LoVo (cell line): Measurements from ENCODE around the gene KSR1.
"Not testable (repeated sequence)": the region's sequence is repeated elsewhere in the genome, so short reads cannot be mapped to it uniquely, and the experiment has no call there.

ENCODE experiments used
- DNase-seq: peaks from one replicate; pipeline ENCODE4 v3.0.0-alpha.2; 2016; ENCODE audit warnings: low spot score

Gene KSR1

DNA sequence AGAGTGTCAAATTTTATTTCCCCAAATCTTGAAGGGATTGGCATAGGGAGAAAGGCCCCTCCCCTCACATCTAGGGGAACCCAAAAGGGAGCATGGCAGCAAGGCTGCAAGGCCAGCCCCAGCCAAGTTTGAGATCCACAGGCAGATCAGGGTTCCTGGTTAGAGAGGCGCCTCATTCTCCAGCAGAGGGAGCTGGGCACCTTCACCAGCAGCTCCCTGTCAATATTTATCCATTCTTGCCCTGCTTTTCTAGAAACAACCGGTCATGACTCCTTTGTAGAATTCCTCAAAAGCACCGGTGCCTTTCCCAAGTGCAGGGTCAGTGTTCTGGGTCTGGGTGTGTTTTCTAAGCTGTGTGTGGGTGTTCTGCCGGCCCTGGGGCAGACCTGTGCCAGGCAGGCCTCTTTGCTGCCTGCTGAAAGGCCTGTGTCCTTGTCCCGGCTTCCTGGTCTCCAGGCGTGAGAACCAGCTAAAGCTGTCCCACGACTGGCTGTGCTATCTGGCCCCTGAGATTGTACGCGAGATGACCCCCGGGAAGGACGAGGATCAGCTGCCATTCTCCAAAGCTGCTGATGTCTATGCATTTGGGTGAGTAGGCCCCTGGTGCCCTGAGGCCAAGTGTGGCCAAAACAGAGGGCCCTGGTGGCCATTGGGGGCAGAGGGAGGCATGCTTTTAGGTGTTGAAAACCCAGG, 153.5 kb downstream of the KSR1 start:
- DNase-seq, result no peak

DNA sequence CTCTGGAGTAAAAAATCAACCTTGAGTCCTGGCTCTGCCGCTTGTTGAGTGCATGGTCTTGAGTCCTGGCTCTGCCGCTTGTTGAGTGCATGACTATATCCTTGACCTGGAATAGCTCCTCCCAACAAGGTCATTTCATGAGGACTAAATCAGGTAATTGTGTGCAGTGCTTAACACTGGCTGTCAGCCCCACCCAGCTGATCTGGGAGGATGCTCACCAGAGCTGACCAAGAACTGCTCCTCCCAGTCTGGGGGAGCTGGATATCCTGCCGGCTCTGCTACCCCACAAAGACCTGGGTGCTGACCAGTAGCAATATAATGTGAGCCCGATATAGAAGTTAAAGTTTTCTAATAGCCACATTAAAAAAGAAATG, 154.0 kb downstream of the KSR1 start:
- DNase-seq, result no peak

DNA sequence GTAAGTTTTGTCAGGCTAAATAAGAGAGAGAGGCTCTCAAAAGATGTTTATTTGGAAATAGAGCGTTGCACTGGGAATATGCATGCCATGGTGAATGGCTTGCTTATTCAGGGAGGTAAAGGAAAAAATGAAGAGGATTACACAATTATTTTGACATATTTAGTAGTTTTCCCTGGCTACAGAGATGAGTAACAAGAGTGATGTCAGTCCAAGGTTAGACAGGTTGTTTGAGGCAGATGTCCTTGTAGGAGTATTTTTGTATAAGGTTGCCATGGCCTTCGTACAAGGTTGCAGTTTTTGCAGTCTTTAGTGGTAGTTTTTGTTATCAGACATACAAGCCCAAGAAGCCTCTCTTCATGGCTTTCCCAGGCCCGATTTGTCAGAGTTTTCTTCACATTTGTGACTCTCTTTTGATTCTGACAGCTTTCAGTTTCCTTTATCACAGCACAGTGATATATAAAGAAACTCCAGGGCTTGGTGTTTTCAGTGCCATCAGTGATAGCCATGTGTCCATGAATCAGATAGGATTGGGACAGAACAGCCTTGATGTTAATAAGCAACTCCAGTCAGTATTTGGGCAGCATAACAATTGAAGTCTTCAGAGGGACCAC, 156.0 kb downstream of the KSR1 start:
- DNase-seq, result no peak

DNA sequence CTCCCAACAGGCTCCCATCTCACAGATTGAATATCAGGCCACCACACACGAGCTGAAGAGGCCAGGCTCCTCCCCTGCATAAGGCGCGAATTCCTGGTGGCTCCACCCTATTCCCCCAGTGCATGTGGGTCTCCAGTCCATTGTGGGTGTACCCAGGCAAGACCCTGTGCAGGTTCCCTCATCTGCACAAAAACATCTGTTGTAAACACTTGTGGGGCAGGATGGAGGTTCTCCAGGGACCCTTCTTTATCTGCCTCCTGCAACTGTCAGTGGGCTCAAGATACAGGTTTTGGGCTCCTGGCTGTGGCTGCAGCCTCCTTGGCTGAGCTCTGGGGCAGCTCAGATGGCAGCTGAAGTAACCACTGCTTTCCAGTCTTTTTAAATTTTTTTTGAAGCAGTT, 157.2 kb downstream of the KSR1 start:
- DNase-seq, result no peak

DNA sequence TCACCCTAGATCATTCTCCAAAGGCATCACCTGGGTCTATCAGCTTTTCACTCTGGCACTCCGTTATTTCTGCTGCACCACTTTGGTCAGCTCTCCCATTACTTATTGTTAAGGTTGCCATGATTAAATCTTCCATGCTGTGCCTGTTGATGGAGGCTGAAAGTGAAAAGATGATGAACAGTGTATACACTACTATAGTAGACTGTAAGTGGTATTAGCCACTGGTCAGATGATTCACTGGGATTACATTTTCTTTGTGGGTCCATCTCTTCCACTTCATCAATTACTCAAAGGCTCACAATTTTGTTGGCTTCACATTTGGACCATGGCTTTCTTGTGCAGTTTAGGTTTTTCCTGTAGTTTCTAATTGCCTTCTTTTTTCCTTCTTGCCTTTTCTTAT, 158.9 kb downstream of the KSR1 start:
- no peak for DNase-seq

DNA sequence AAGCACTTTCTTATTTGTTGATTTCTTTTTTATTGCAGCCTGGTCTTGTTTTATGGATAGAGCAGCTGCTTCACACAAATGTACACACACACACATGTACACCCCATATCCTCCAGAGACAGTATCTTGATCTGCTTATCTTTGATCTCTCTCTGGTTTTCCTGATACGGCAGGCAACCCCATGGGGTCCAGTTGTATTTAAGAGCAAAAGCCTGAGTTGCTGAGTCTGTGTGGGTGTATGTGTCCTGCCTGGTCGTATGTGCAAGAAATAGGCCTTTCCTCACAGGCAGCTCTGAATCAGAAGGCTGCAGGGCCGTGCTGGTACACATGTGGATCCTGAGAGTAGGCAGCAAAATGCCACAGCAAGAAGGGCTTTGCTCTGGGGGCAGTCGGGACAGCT, 160.2 kb downstream of the KSR1 start:
- DNase-seq, result no peak

DNA sequence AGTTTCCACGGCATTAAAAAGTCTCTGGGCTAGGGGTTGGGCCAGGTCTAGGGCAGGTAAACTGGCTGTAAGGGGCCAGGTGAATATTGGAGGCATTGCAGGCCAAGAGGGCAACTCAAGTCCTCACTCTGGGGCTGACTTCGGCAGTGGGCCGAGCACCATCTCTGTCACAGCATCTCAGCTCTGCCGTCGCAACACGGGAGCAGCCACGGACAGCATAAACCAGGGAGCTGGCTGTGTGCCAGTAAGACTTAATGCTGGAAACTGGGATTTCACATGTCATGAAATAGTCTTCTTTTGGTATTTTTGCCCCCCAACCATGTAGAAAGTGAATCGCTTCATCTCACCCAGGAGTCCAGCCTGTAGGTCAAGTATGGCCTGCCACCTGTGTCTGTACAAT, 162.2 kb downstream of the KSR1 start:
- DNase-seq, result no peak

DNA sequence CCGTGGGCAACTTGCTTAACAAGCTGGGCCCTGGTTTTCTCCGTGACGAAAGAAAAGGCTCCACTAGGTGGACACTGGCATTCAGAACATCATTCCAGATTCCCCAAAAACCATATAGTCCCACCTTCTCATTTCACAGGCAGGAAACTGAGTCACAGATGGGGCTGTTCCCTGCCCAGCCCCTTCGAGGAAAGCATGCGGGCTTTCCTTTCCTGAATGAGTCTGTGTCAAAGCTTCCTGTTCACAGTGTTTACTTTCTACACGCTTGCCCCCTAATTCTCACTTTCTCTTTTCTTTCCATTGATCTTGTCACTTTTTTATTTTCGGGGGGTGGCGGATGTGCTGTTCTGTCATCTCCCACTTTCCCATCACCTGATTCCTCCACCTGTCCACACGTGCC, 164.5 kb downstream of the KSR1 start:
- DNase-seq, result no peak

DNA sequence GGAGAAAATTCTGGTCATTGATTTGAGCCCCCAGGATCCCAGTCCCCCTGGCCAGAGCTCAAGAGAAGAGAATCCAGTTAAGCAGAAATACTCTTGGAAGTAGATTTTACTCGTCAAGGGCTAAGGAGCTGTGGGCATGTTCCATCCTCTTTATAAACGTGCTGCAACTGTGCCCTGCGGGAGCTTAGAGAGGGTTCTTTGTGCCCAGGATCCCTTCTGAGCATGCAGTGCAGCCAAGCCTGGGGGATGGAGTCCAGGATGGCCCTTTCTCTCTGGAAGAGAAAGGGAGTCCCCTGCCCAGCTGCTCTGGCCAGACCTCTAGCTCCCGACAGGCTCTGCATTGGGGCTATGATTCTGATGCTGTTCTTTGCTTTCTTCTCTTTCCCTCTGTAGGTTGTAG, 165.3 kb downstream of the KSR1 start:
- DNase-seq, result no peak

DNA sequence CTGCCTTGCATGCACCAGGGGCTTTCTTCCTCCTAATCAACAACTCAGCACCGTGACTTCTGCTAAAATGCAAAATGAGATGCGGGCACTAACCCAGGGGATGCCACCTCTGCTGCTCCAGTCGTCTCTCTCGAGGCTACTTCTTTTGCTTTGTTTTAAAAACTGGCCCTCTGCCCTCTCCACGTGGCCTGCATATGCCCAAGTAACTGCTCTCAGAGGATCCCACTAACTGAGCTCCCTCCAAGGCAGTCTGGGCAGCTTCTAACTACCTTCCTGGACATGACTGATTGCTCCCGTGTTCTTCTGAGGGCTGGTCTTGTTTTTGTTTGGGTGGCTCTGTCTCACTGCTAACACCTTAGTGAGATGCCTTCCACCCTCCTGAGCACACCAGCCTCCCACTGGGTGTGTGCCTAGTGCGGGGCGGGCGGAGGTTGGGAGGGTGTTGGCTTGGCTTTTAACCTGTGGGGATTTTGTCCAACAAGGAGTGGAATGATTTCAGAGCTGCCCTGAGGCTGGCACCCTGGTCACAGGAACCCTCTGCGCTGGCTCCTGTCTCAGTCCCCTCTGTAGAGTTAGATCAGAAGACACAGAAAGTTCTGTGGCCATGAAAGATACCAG, 165.8 kb downstream of the KSR1 start:
- no peak for DNase-seq

DNA sequence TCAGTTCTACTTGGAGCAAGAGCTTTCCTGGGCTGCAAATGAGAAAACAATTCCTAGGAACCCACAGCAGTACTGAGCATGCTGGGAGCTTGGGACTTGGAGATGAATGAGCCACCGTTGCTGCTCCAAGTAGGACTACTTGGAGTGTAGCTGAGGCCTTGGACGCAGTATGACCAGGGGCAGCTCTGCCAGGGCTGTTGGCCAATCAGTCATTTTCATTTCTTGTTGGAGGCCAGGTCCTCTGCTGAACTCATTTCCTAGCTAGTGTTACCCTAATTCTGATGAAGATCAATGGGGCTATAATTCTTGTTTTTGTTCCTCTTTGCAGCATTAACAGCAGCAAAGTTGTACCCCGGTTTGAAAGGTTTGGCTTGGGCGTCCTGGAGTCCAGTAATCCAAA, 166.7 kb downstream of the KSR1 start:
- DNase-seq, result no peak

DNA sequence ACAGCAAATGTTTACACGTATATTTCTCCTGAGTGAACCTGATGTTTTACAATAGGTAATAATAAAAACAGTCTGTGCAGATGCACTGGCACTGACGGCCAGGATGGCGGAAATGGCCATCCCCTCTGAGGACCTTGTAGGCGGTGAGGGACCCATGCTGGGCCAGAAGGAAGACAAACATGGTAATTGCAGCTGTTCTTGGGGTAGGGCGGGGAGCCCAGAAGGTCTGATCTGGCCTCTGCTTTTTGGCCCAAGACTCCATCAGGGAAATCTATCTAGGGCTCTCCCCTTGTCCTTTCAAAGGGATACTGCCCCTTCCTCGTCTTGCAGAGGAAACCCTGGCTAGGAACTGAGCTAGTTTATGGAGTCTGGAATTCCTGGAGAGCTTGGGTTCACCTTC, 167.4 kb downstream of the KSR1 start:
- no peak for DNase-seq

DNA sequence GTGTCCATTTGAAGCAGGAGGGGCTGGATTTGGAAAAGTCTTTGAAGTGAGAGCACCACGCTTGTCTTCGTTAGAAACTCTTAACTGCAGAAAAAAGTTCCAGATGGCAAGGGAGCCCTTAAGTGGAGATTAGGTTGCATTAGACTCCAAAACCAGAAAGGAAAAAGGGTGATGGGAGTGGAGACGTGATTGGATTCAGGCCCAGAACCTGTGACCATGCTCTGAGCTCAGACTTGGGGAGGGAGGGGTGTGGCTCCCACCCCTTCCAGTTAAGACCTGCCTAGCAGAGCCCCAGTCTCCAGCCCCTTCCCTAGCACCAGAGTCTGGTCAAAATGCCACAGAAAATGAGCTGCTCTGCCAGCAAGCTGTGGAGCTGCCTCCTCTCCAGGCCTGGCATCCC, 168.3 kb downstream of the KSR1 start:
- DNase-seq, result no peak

DNA sequence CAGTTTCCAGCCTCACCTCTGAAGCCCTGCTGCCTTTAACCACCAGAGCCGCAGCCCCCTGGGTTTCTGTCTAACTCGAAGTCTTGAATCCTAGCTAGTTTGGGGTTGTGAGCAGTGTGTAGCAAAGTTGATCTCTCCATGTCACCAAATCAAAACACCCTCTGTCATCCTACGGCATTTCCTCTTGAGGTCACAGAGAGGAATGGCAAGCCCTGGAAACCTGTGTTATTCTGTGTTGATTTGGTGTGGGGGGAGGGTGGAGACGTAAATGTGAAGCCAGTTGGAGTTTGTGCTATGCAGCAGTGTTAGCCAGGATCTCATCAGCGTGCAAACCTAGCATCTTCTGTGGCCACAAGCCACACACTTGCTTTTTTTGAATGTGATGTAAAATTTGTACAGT, 169.6 kb downstream of the KSR1 start:
- DNase-seq, result no peak

DNA sequence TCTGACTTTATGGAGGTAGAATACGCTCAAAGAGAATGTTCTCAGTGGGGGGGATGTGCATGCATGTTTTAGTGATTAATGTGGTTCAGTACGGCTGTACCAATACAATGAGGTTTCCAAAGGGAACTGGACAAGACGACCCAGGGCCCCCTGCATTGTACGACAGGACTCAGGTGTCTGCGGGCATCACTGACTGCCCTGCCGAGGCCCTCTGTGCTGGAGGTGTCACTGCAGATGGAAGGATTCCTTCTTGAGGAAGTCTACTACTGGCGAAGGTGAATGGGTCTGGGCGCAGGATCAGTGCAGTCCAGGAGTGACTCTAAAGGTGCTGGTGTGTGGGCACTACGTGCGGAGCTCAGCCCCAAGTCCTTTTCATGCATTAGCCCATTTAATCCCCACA, 171.3 kb downstream of the KSR1 start:
- no peak for DNase-seq

DNA sequence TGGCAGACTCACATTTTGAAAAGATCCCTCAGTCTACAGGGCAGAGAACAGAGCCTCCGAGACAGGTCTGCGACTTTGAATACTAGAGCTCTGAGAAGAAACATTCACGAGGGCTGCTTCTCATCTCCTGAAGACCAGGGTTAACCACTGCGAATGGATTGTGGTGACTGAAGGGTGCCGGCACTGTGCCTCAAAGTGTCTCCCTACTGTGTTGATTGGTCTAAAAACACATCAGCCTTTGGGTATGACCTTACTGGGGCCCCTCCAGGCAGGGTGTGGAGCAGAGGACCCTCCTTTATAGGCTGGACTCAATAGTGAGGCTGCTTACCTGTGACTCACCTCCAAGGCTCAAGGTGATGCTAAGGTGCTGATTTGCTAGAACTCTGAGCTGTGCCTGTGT, 172.1 kb downstream of the KSR1 start:
- no peak for DNase-seq

DNA sequence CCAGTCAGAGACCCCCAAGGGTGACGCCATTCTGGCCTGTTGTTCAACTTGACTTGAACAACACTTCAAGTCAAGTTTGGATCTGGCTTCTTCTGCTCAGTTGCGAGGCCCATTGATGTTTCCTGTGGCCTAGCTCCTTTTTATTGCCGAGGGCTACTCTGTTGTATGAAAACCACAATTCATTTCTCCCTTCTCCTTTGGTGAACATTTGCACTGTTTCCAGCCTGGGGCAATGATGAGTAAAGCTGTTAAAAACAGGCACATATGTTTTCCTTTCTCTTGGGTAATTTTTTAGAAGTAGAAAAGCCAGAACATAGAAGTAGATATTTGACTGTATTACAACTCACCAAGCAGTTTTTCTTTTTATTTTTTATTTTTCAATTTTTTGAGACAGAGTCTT, 173.0 kb downstream of the KSR1 start:
- DNase-seq, result not testable (repeated sequence)

DNA sequence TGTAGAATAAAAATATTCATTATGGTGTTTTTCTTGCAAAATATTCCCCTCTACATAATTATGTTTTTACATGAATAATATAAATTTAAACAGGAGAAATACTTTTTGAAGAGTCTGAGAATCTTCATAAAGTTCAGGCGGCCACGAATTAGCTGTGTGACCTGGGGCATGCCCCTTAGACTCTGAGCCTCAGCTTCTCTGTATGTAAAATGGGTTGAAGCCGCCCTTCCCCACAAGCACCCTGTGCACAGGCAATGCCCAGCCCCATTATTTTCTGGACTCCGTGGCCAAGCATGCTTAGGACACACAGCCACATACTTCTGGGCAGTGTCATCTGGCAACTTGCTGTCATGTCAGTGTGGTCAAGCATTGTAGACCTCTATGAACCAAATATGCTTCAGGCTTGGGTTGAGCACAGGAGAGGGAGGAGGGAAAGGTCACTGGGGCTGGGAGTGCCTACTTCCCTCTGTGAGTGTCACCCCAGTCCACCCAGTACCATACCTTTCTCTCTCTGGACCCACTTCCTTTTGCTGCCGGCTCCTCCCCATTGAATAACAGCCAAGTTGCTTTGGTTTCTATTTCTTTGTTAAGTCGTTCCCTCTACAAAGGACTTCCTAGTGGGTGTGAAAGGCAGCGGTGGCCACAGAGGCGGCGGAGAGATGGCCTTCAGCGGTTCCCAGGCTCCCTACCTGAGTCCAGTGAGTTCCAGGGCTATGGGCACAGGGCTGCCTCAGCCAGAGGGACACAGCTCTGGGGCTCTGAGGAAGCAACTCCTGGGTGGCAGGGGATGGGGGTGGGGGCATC, 174.6 kb downstream of the KSR1 start, which contains the start of gene LGALS9:
LGALS9 (plus strand) TSS at position 582 of the 804 bp plus-strand sequence; CDS start at position 660, 78 bp downstream.
- peak; percentile 31 for DNase-seq

DNA sequence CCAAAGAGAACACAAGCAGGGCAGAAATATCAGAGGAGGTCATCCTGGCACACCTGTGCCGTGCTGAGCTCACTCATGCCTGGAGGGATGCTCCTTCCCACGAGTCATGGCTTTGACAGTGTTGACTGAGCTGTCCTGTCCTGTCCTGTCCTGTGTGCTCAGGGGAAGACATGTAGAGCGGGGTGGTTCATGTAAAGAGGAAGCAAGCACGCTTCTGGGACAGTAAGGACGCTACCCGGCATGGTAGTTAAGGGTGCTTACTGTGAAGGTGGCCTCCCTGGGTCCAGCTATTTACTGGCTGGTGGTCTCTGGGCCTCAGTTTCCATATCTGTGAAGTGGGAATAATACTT, 175.1 kb downstream of the KSR1 start:
- peak; percentile 5 for DNase-seq

DNA sequence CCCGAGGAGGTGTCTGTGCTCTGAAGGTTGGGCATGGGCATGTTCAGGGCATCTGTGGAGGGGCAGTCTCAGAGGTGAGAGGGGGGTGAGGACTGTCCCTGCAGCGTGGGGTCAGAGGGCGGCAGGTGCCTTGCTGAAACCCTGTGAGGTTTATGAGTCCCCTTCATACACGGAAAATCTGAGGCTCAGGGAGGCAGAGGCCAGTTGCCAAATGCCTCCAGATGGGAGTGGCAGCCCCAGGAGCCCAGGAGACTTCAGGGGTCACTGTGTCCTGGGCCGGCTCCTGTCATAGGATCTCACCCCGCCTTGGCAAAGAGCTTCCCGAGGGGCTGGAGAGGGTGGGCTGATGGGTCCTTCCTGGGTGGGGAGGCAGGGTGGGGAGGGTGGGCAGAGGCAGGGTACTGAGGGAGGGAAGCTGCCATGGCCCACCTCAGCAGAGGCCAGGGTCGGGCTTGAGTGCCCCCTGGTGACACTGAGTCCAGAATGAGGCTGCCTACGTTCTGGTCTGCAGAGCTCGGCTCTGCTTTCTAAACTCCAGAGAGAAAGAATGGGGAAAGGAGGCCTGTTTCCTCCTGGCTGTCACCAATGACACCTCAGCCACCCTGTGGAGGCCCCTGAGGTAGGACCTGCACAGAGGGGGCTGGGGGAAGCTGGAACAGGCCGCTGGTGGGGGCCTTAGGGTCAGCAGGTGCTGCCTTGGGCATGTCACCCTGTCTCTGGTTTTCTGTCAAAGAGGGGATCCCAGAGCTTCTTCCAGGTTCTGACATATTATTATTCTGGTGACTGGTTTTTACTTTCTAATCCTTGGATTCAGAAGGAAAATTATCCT, 175.9 kb downstream of the KSR1 start:
- no peak for DNase-seq

DNA sequence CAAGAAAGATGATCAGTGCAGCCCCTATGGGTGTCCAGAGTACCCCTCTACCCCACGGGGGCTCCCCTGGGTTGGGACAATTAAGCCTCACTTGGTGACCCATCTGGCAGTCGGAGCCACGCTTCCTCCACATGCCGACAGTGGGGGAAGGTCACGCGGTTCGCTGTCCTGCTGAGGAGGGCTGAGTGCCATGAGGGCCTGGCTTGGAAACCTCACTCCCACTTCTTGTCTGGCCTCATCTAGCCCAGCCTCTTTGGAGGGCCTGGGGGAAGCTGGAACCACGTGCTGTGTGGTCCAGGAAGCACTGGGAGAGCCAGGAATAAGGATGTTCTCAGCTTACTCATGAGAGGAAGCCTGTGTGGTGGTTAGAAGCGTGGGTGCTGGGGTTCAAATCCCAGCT, 176.5 kb downstream of the KSR1 start:
- DNase-seq, result not testable (repeated sequence)
